Effector memory CD8-positive, alpha-beta T cell (primary cell): ENCODE measurements around the gene TRHDE.

Experiments used
- ATAC-seq: fragments of 150-1000 bp; cut with Tn5 transposase; replicated peaks from 2 replicates; pipeline ENCODE4 v1.10.0; 2021; ENCODE audit warnings: mild to moderate bottlenecking, moderate library complexity
- DNase-seq, 3 experiments: peaks; one replicate each; pipeline ENCODE4 v3.0.0; 2021
- H3K27ac Mint-ChIP-seq, 2 donors: one replicate each; pipeline ENCODE4 v1.8.0; 2022; ENCODE audit warnings: mild to moderate bottlenecking in 2 of 2, mixed read lengths in 2 of 2, moderate library complexity in 2 of 2
- H3K27me3 Mint-ChIP-seq, 2 donors: one replicate each; pipeline ENCODE4 v1.8.0; 2022; ENCODE audit warnings: mixed read lengths in 2 of 2
- H3K36me3 Mint-ChIP-seq: one replicate; pipeline ENCODE4 v1.8.0; 2022; ENCODE audit warnings: mild to moderate bottlenecking, moderate library complexity, mixed read lengths; ENCODE audit not compliant: insufficient read depth
- H3K4me1 Mint-ChIP-seq, 2 donors: one replicate each; pipeline ENCODE4 v1.8.0; 2022; ENCODE audit warnings: low read depth in 2 of 2, mixed read lengths in 2 of 2
- H3K4me3 Mint-ChIP-seq, 2 donors: one replicate each; pipeline ENCODE4 v1.8.0; 2022; ENCODE audit warnings: mild to moderate bottlenecking in 2 of 2, mixed read lengths in 2 of 2, moderate library complexity in 2 of 2
- H3K9me3 Mint-ChIP-seq, 2 donors: one replicate each; pipeline ENCODE4 v1.8.0; 2022; ENCODE audit warnings: mixed read lengths in 2 of 2

The TRHDE gene

GRCh38 chr12:72523754-72524153, 251.6 kb downstream of the TRHDE start:
- ATAC-seq (no peak), DNase-seq (no peak)
- peaks cover 6 to 7% of the 10 kb centered on the region in 2 donors for H3K9me3 Mint-ChIP-seq
- no peaks in the 10 kb centered on the region for H3K27me3 Mint-ChIP-seq
- peaks cover 2% of the 10 kb centered on the region for H3K36me3 Mint-ChIP-seq
- H3K4me1 Mint-ChIP-seq, result no peaks in the 10 kb centered on the region
- H3K4me3 Mint-ChIP-seq, result no peak overlapping the region
- H3K27ac Mint-ChIP-seq, result no peak overlapping the region

- H3K4me1 Mint-ChIP-seq, result no peaks in the 10 kb centered on the region
- no peaks in the 10 kb centered on the region for H3K36me3 Mint-ChIP-seq
- no peak for DNase-seq
- peaks cover 4 to 22% of the 10 kb centered on the region in 2 donors for H3K9me3 Mint-ChIP-seq
- no peak for ATAC-seq
- no peaks in the 10 kb centered on the region for H3K27me3 Mint-ChIP-seq
- H3K4me3 Mint-ChIP-seq, result no peak overlapping the region
- no peak overlapping the region for H3K27ac Mint-ChIP-seq
These were observed 263.2 kb downstream of the TRHDE start for GRCh38 chr12:72535212-72535990.

- Mint-ChIP-seq H3K27me3 (no peaks in the 10 kb centered on the region), H3K4me1 (no peaks in the 10 kb centered on the region), H3K9me3 (peaks cover 6 to 18% of the 10 kb centered on the region in 2 donors), H3K27ac (no peak overlapping the region), H3K4me3 (no peak overlapping the region), H3K36me3 (no peaks in the 10 kb centered on the region)
- ATAC-seq (no peak), DNase-seq (no peak)
These were observed 268.6 kb downstream of the TRHDE start for GRCh38 chr12:72540811-72541210.

- ATAC-seq, result no peak
- Mint-ChIP-seq H3K27ac (no peak overlapping the region), H3K9me3 (peaks cover 2 to 3% of the 10 kb centered on the region in 2 donors), H3K36me3 (no peaks in the 10 kb centered on the region), H3K27me3 (no peaks in the 10 kb centered on the region), H3K4me3 (no peak overlapping the region), H3K4me1 (no peaks in the 10 kb centered on the region)
- DNase-seq, result no peak
These were observed 271.8 kb downstream of the TRHDE start for GRCh38 chr12:72543777-72544467.

- DNase-seq (no peak), ATAC-seq (no peak)
- Mint-ChIP-seq H3K36me3 (no peaks in the 10 kb centered on the region), H3K4me3 (no peak overlapping the region), H3K4me1 (no peaks in the 10 kb centered on the region), H3K9me3 (peaks cover 0 to 2% of the 10 kb centered on the region in 2 donors), H3K27me3 (no peaks in the 10 kb centered on the region), H3K27ac (no peak overlapping the region)
These were observed 273.9 kb downstream of the TRHDE start for GRCh38 chr12:72546106-72546505.

- Mint-ChIP-seq H3K4me3 (no peak overlapping the region), H3K27ac (no peak overlapping the region), H3K36me3 (no peaks in the 10 kb centered on the region), H3K9me3 (peaks cover 11 to 14% of the 10 kb centered on the region in 2 donors), H3K27me3 (no peaks in the 10 kb centered on the region), H3K4me1 (no peaks in the 10 kb centered on the region)
- DNase-seq (no peak), ATAC-seq (no peak)
These were observed 275.4 kb downstream of the TRHDE start for GRCh38 chr12:72547573-72547972.

- no peak for ATAC-seq
- no peaks in the 10 kb centered on the region for H3K36me3 Mint-ChIP-seq
- no peak overlapping the region for H3K4me3 Mint-ChIP-seq
- no peaks in the 10 kb centered on the region for H3K4me1 Mint-ChIP-seq
- no peak overlapping the region for H3K27ac Mint-ChIP-seq
- no peak for DNase-seq
- H3K9me3 Mint-ChIP-seq, result peaks cover 11 to 15% of the 10 kb centered on the region in 2 donors
- no peaks in the 10 kb centered on the region for H3K27me3 Mint-ChIP-seq
These were observed 277.0 kb downstream of the TRHDE start for GRCh38 chr12:72549184-72549583.

GRCh38 chr12:72560003-72560769, 288.0 kb downstream of the TRHDE start:
- Mint-ChIP-seq H3K9me3 (peaks cover 9 to 11% of the 10 kb centered on the region in 2 donors), H3K4me3 (no peak overlapping the region), H3K27me3 (no peaks in the 10 kb centered on the region), H3K4me1 (no peaks in the 10 kb centered on the region), H3K27ac (no peak overlapping the region), H3K36me3 (no peaks in the 10 kb centered on the region)
- ATAC-seq, result no peak
- no peak for DNase-seq

- no peak overlapping the region for H3K27ac Mint-ChIP-seq
- ATAC-seq (no peak), DNase-seq (no peak)
- no peak overlapping the region for H3K4me3 Mint-ChIP-seq
- peaks cover 0 to 14% of the 10 kb centered on the region in 2 donors for H3K9me3 Mint-ChIP-seq
- H3K27me3 Mint-ChIP-seq, result no peaks in the 10 kb centered on the region
- H3K4me1 Mint-ChIP-seq, result no peaks in the 10 kb centered on the region
- no peaks in the 10 kb centered on the region for H3K36me3 Mint-ChIP-seq
These were observed 298.4 kb downstream of the TRHDE start for GRCh38 chr12:72570601-72571000.

GRCh38 chr12:72574138-72574537, 302.0 kb downstream of the TRHDE start:
- Mint-ChIP-seq H3K4me1 (no peaks in the 10 kb centered on the region), H3K36me3 (no peaks in the 10 kb centered on the region), H3K27ac (no peak overlapping the region), H3K4me3 (no peak overlapping the region), H3K27me3 (no peaks in the 10 kb centered on the region), H3K9me3 (peaks cover 3 to 7% of the 10 kb centered on the region in 2 donors)
- DNase-seq (no peak), ATAC-seq (no peak)

GRCh38 chr12:72578327-72578726, 306.2 kb downstream of the TRHDE start:
- ATAC-seq, result no peak

GRCh38 chr12:72586456-72586855, 314.3 kb downstream of the TRHDE start:
- H3K27me3 Mint-ChIP-seq, result no peaks in the 10 kb centered on the region
- H3K9me3 Mint-ChIP-seq, result peaks cover 0 to 6% of the 10 kb centered on the region in 2 donors
- H3K36me3 Mint-ChIP-seq, result no peaks in the 10 kb centered on the region
- no peak overlapping the region for H3K4me3 Mint-ChIP-seq
- no peak for DNase-seq
- H3K27ac Mint-ChIP-seq, result no peak overlapping the region
- ATAC-seq, result no peak
- H3K4me1 Mint-ChIP-seq, result no peaks in the 10 kb centered on the region

More at GRCh38 chr12:72578327-72578726, 306.2 kb downstream of the TRHDE start:
- no peaks in the 10 kb centered on the region for H3K4me1 Mint-ChIP-seq
- no peaks in the 10 kb centered on the region for H3K27me3 Mint-ChIP-seq
- no peak for DNase-seq
- no peak overlapping the region for H3K4me3 Mint-ChIP-seq
- H3K9me3 Mint-ChIP-seq, result peaks cover 0 to 3% of the 10 kb centered on the region in 2 donors
- H3K36me3 Mint-ChIP-seq, result no peaks in the 10 kb centered on the region
- no peak overlapping the region for H3K27ac Mint-ChIP-seq

GRCh38 chr12:72602581-72602980, 330.4 kb downstream of the TRHDE start:
- no peak for ATAC-seq
- H3K9me3 Mint-ChIP-seq, result peaks cover 7 to 11% of the 10 kb centered on the region in 2 donors
- no peak overlapping the region for H3K4me3 Mint-ChIP-seq
- H3K36me3 Mint-ChIP-seq, result no peaks in the 10 kb centered on the region
- DNase-seq, result no peak
- H3K4me1 Mint-ChIP-seq, result no peaks in the 10 kb centered on the region
- no peak overlapping the region for H3K27ac Mint-ChIP-seq
- no peaks in the 10 kb centered on the region for H3K27me3 Mint-ChIP-seq
